ENCODE measurements around the gene TBCCD1.
"Not testable (repeated sequence)": the region's sequence is repeated elsewhere in the genome, so short reads cannot be mapped to it uniquely, and the experiment has no call there.

Gene TBCCD1

DNA sequence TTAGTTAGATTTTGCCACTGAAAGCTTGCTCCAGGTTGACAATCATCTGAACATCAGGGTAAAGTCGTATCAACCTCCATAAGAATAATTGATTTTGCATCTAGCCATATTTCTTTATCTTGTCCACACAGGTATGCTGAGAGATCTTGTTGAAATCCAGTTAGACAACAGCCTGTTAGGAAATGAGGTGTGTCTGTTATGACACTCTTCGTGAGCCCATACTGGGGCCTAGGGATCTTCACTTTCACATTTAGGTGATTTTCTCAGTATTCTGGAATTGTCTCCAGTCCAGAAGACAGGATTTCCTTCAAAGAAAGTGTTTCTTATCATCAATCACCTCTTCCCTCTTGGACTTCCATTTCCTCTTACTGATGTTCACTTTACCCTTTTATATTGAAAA is 21.5 kb upstream of the TBCCD1 start:
- Histone ChIP-seq H4K20me1 (ENCODE audit: insufficient read depth, low read length) (no peaks in the 10 kb centered on the region), H3K4me2 (ENCODE audit: insufficient read depth, low read length) (no peak overlapping the region), H3K9ac (ENCODE audit: low read depth, low read length) (no peak overlapping the region), H3K4me3 (ENCODE audit: low read depth in 1 of 2, low read length in 2 of 2) (no peak overlapping the region), H3K79me2 (ENCODE audit: insufficient read depth, low read length) (no peaks in the 10 kb centered on the region), H3K27ac (ENCODE audit: low read length) (no peak overlapping the region), H3K9me3 (ENCODE audit: insufficient read depth, low read length, severe bottlenecking) (no peaks in the 10 kb centered on the region), H2AFZ (ENCODE audit: low read depth, low read length) (no peak overlapping the region), H3K4me1 (ENCODE audit: insufficient read depth, low read length) (no peaks in the 10 kb centered on the region), H3K27me3 (ENCODE audit: insufficient read depth, low read length, poor library complexity) (no peaks in the 10 kb centered on the region), H3K36me3 (ENCODE audit: insufficient read depth, low read length) (peaks cover 26% of the 10 kb centered on the region)
- DNase-seq (no peak), ATAC-seq (ENCODE audit: insufficient read depth, low read depth) (no peak)
- TF ChIP-seq, protein P1, sequence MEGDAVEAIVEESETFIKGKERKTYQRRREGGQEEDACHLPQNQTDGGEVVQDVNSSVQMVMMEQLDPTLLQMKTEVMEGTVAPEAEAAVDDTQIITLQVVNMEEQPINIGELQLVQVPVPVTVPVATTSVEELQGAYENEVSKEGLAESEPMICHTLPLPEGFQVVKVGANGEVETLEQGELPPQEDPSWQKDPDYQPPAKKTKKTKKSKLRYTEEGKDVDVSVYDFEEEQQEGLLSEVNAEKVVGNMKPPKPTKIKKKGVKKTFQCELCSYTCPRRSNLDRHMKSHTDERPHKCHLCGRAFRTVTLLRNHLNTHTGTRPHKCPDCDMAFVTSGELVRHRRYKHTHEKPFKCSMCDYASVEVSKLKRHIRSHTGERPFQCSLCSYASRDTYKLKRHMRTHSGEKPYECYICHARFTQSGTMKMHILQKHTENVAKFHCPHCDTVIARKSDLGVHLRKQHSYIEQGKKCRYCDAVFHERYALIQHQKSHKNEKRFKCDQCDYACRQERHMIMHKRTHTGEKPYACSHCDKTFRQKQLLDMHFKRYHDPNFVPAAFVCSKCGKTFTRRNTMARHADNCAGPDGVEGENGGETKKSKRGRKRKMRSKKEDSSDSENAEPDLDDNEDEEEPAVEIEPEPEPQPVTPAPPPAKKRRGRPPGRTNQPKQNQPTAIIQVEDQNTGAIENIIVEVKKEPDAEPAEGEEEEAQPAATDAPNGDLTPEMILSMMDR (IDR thresholded peaks at IDR 0.05; ENCODE audit: borderline replicate concordance, extremely low read depth, low read length, poor library complexity, severe bottlenecking), result no peak
- TF ChIP-seq EZH2 (IDR thresholded peaks at IDR 0.05; ENCODE audit: borderline replicate concordance, low read depth, low read length, severe bottlenecking), result no peak

DNA sequence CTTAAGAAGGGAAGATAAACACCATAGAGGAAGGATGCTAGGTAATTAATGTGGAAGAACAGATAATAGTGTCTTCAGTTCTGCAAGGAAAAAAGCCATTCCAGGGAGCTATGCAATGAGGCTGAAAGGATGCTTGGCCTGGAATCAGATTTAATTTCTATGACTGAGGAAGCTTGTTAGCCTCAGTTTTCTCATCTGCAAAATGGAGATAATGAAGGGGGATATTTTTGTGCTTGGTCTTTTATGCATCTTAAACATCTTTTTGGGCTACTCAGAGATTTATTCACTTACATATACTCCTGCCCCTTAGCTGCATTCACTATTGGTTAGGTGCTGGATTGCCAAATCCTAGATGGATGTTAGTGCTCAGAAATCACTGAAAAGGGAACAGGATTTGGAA is 20.0 kb upstream of the TBCCD1 start:
- Histone ChIP-seq H3K27me3 (ENCODE audit: insufficient read depth, low read length, poor library complexity) (no peaks in the 10 kb centered on the region), H3K36me3 (ENCODE audit: insufficient read depth, low read length) (peaks cover 40% of the 10 kb centered on the region), H3K4me1 (ENCODE audit: insufficient read depth, low read length) (no peaks in the 10 kb centered on the region), H3K9me3 (ENCODE audit: insufficient read depth, low read length, severe bottlenecking) (no peaks in the 10 kb centered on the region), H3K4me3 (ENCODE audit: low read depth in 1 of 2, low read length in 2 of 2) (no peak overlapping the region), H2AFZ (ENCODE audit: low read depth, low read length) (no peak overlapping the region), H3K4me2 (ENCODE audit: insufficient read depth, low read length) (no peak overlapping the region), H3K27ac (ENCODE audit: low read length) (no peak overlapping the region), H3K79me2 (ENCODE audit: insufficient read depth, low read length) (no peaks in the 10 kb centered on the region), H3K9ac (ENCODE audit: low read depth, low read length) (no peak overlapping the region), H4K20me1 (ENCODE audit: insufficient read depth, low read length) (no peaks in the 10 kb centered on the region)
- no peak for TF ChIP-seq EZH2 (IDR thresholded peaks at IDR 0.05; ENCODE audit: borderline replicate concordance, low read depth, low read length, severe bottlenecking)
- TF ChIP-seq, protein P1 (IDR thresholded peaks at IDR 0.05; ENCODE audit: borderline replicate concordance, extremely low read depth, low read length, poor library complexity, severe bottlenecking), result no peak
- ATAC-seq (ENCODE audit: insufficient read depth, low read depth) (no peak), DNase-seq (no peak)

DNA sequence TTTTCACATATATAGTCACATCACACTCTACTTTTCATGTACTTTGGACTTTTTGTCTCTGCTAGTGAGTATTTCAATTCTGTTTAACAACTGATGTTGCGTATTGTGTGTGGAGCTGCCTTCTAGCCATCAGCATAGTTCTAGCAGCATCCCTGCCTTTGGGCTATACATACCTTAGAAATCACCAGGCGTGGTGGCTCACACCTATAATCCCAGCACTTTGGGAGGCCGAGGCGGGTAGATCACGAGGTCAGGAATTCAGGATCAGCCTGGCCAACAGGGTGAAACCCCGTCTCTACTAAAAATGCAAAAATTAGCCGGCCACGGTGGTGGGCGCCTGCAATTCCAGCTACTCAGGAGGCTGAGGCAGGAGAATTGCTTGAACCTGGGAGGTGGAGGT is 19.1 kb upstream of the TBCCD1 start:
- DNase-seq; H3K4me2 ChIP-seq (ENCODE audit: insufficient read depth, low read length); H3K79me2 ChIP-seq (ENCODE audit: insufficient read depth, low read length); H3K27me3 ChIP-seq (ENCODE audit: insufficient read depth, low read length, poor library complexity); H2AFZ ChIP-seq (ENCODE audit: low read depth, low read length); ATAC-seq (ENCODE audit: insufficient read depth, low read depth); H3K27ac ChIP-seq (ENCODE audit: low read length); H3K4me3 ChIP-seq (ENCODE audit: low read depth in 1 of 2, low read length in 2 of 2); H3K9me3 ChIP-seq (ENCODE audit: insufficient read depth, low read length, severe bottlenecking); H3K9ac ChIP-seq (ENCODE audit: low read depth, low read length); H4K20me1 ChIP-seq (ENCODE audit: insufficient read depth, low read length); H3K4me1 ChIP-seq (ENCODE audit: insufficient read depth, low read length): not testable (repeated sequence)
- peaks cover 48% of the 10 kb centered on the region for H3K36me3 ChIP-seq (ENCODE audit: insufficient read depth, low read length)

DNA sequence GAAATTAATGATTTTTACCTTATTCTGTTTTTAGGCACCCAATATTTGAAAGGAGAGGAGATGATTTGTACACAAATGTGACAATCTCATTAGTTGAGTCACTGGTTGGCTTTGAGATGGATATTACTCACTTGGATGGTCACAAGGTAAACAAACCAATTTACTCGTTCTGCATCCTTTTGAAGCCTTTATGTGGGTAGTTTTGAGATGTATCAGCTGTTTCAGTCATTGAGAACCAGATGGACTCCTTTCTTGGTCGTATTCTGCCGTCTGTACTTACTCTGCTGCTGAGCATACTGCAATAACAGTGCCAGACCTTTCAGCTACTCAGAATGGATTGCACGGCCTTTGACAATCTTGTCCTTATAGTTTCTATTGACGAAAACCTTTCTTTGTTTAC is 16.7 kb upstream of the TBCCD1 start:
- TF ChIP-seq, protein P1 (IDR thresholded peaks at IDR 0.05; ENCODE audit: borderline replicate concordance, extremely low read depth, low read length, poor library complexity, severe bottlenecking), result no peak
- TF ChIP-seq EZH2 (IDR thresholded peaks at IDR 0.05; ENCODE audit: borderline replicate concordance, low read depth, low read length, severe bottlenecking), result no peak
- no peak overlapping the region for H3K4me3 ChIP-seq (ENCODE audit: low read depth in 1 of 2, low read length in 2 of 2)
- H3K4me2 ChIP-seq (ENCODE audit: insufficient read depth, low read length), result no peak overlapping the region
- no peaks in the 10 kb centered on the region for H3K4me1 ChIP-seq (ENCODE audit: insufficient read depth, low read length)
- no peak for DNase-seq
- peaks cover 70% of the 10 kb centered on the region for H3K36me3 ChIP-seq (ENCODE audit: insufficient read depth, low read length)
- H3K9me3 ChIP-seq (ENCODE audit: insufficient read depth, low read length, severe bottlenecking), result no peaks in the 10 kb centered on the region
- H3K9ac ChIP-seq (ENCODE audit: low read depth, low read length), result no peak overlapping the region
- no peaks in the 10 kb centered on the region for H3K27me3 ChIP-seq (ENCODE audit: insufficient read depth, low read length, poor library complexity)
- H2AFZ ChIP-seq (ENCODE audit: low read depth, low read length), result no peak overlapping the region
- no peak for ATAC-seq (ENCODE audit: insufficient read depth, low read depth)
- no peak overlapping the region for H3K27ac ChIP-seq (ENCODE audit: low read length)
- no peaks in the 10 kb centered on the region for H3K79me2 ChIP-seq (ENCODE audit: insufficient read depth, low read length)
- no peaks in the 10 kb centered on the region for H4K20me1 ChIP-seq (ENCODE audit: insufficient read depth, low read length)
